Neuronal stem cell (in vitro differentiated cells): ENCODE data around the gene MARS1.

Experiments used
- DNase-seq: peaks from one replicate; pipeline ENCODE4 v3.0.0-alpha.2; 2013; ENCODE audit warnings: low spot score
- H2AFZ ChIP-seq: one replicate; pipeline ENCODE4 v1.6.1; 2013; ENCODE audit warnings: mild to moderate bottlenecking, low read length, inconsistent platforms
- H2AK5ac ChIP-seq: 2 replicates; pipeline ENCODE4 v1.6.1; 2013; ENCODE audit warnings: low read depth, mild to moderate bottlenecking, inconsistent platforms, low read length, moderate library complexity, mixed read lengths
- H2BK120ac ChIP-seq: 2 replicates; pipeline ENCODE4 v1.6.1; 2013; ENCODE audit warnings: low read depth, mild to moderate bottlenecking, inconsistent platforms, low read length, moderate library complexity, mixed read lengths
- H2BK12ac ChIP-seq: one replicate; pipeline ENCODE4 v1.6.1; 2013; ENCODE audit warnings: low read length, inconsistent platforms
- H2BK15ac ChIP-seq: 2 replicates; pipeline ENCODE4 v1.6.1; 2013; ENCODE audit warnings: mild to moderate bottlenecking, low read length, inconsistent platforms, mixed read lengths
- H2BK5ac ChIP-seq: one replicate; pipeline ENCODE4 v1.6.1; 2013; ENCODE audit warnings: inconsistent platforms, mild to moderate bottlenecking, low read length, moderate library complexity
- H3K14ac ChIP-seq: one replicate; pipeline ENCODE4 v1.6.1; 2013; ENCODE audit warnings: low read length, inconsistent platforms
- H3K18ac ChIP-seq: 2 replicates; pipeline ENCODE4 v1.6.1; 2013; ENCODE audit warnings: low read length, inconsistent platforms
- H3K23ac ChIP-seq: 2 replicates; pipeline ENCODE4 v1.6.1; 2013; ENCODE audit warnings: low read depth, mild to moderate bottlenecking, mixed read lengths, low read length, inconsistent platforms; ENCODE audit not compliant: poor library complexity
- H3K27ac ChIP-seq: replicated peaks from 3 replicates; pipeline ENCODE4 v1.5.1; 2013; ENCODE audit warnings: low read length, inconsistent platforms
- H3K27me3 ChIP-seq, 3 experiments: 2 replicates each; pipeline ENCODE4 v1.6.1; 2013; ENCODE audit warnings: low read length in 3 of 3, mild to moderate bottlenecking in 2 of 3, inconsistent platforms in 1 of 3, low read depth in 1 of 3, mixed read lengths in 1 of 3, moderate library complexity in 1 of 3; ENCODE audit not compliant: control insufficient read depth in 3 of 3, insufficient read depth in 3 of 3
- H3K36me3 ChIP-seq, 2 donors: replicated peaks in 1 of 2; 2 replicates each; pipeline ENCODE4 v1.6.1; 2013; ENCODE audit warnings: low read length in 2 of 2; ENCODE audit not compliant: control insufficient read depth in 2 of 2, insufficient read depth in 2 of 2
- H3K4ac ChIP-seq: 2 replicates; pipeline ENCODE4 v1.6.1; 2013; ENCODE audit warnings: inconsistent platforms, mild to moderate bottlenecking, low read length, moderate library complexity
- H3K4me1 ChIP-seq, 2 donors: 1 replicate in 1 of 2; 2 replicates in 1 of 2; pipeline ENCODE4 v1.6.1; 2013; ENCODE audit warnings: low read length in 2 of 2, low read depth in 1 of 2; ENCODE audit not compliant: control insufficient read depth in 2 of 2, insufficient read depth in 1 of 2
- H3K4me2 ChIP-seq: one replicate; pipeline ENCODE4 v1.6.1; 2013; ENCODE audit warnings: mild to moderate bottlenecking, low read length, inconsistent platforms; ENCODE audit not compliant: insufficient read depth, poor library complexity, severe bottlenecking
- H3K4me3 ChIP-seq, 2 donors: 2 replicates each; pipeline ENCODE4 v1.5.1; 2013; ENCODE audit warnings: low read length in 2 of 2, mild to moderate bottlenecking in 2 of 2, inconsistent platforms in 1 of 2, moderate library complexity in 1 of 2
- H3K79me1 ChIP-seq: one replicate; pipeline ENCODE4 v1.6.1; 2013; ENCODE audit warnings: low read depth, mild to moderate bottlenecking, inconsistent platforms, low read length, moderate library complexity
- H3K9ac ChIP-seq: one replicate; pipeline ENCODE4 v1.6.1; 2013; ENCODE audit warnings: mild to moderate bottlenecking, low read depth, low read length, inconsistent platforms; ENCODE audit not compliant: poor library complexity
- H3K9me3 ChIP-seq, 2 donors: replicated peaks in 1 of 2; 2 replicates each; pipeline versions ENCODE3 to v1.6.1; 2013; ENCODE audit warnings: low read length in 2 of 2, mild to moderate bottlenecking in 2 of 2, inconsistent platforms in 1 of 2, low read depth in 1 of 2, mixed read lengths in 1 of 2, moderate library complexity in 1 of 2; ENCODE audit not compliant: control insufficient read depth in 2 of 2, insufficient read depth in 1 of 2
- H4K8ac ChIP-seq: one replicate; pipeline ENCODE4 v1.6.1; 2013; ENCODE audit warnings: low read depth, mild to moderate bottlenecking, inconsistent platforms, low read length, moderate library complexity
- H4K91ac ChIP-seq: one replicate; pipeline ENCODE4 v1.6.1; 2013; ENCODE audit warnings: low read length, low read depth, mild to moderate bottlenecking, inconsistent platforms; ENCODE audit not compliant: poor library complexity
- WGBS, 2 donors: extraction: QIAGEN DNeasy Blood & Tissue Kit; methylation state at CpG; one replicate each; pipeline ENCODE4 v1.1.7; 2013; ENCODE audit warnings: missing lambda C conversion rate in 2 of 2, mixed read lengths in 1 of 2; ENCODE audit not compliant: insufficient read length in 2 of 2, insufficient replicate concordance in 1 of 2; ENCODE audit errors: extremely low coverage in 2 of 2; 5-methylcytosine and 5-hydroxymethylcytosine counted together

Gene MARS1

GRCh38 chr12:57459055-57459749 lies 28.7 kb upstream of the MARS1 start:
- H2BK120ac ChIP-seq, result no peak overlapping the region
- H2BK15ac ChIP-seq, result peak overlapping the region; percentile 38
- no peak overlapping the region for H4K8ac ChIP-seq
- no peak overlapping the region for H3K4ac ChIP-seq
- H3K27me3 ChIP-seq, result peaks cover 0 to 16% (median 0%) of the 10 kb centered on the region in 3 experiments
- peaks cover 31 to 36% of the 10 kb centered on the region in 2 donors for H3K4me1 ChIP-seq
- H3K14ac ChIP-seq, result no peak overlapping the region
- H4K91ac ChIP-seq, result no peak overlapping the region
- peak overlapping the region; percentile 73 for H3K18ac ChIP-seq
- no peak overlapping the region for H2BK5ac ChIP-seq
- no peak overlapping the region for H3K9ac ChIP-seq
- H3K4me3 ChIP-seq, result peak overlapping the region; percentile 49 to 78
- no peaks in the 10 kb centered on the region for H3K36me3 ChIP-seq
- peak; percentile 94 for DNase-seq
- H3K23ac ChIP-seq, result peak overlapping the region; percentile 68
- H2AK5ac ChIP-seq, result no peak overlapping the region
- peak overlapping the region; percentile 84 for H2AFZ ChIP-seq
- no CpG with 5 or more reads among the region's 24 CpGs for WGBS, 2 donors
- no peaks in the 10 kb centered on the region for H3K9me3 ChIP-seq
- H3K4me2 ChIP-seq, result peak overlapping the region; percentile 99
- H3K79me1 ChIP-seq, result peaks cover 2% of the 10 kb centered on the region
- no peak overlapping the region for H2BK12ac ChIP-seq
- H3K27ac ChIP-seq, result no peak overlapping the region

GRCh38 chr12:57459750-57460467 lies 28.0 kb upstream of the MARS1 start, which contains the start of gene GLI1:
Gene GLI1 (plus strand): TSS chr12:57459785. CDS start chr12:57463692, 3,907 bp downstream.
- Histone ChIP-seq H3K4ac (no peak within 1 kb of the TSS), H3K79me1 (peaks cover 2% of the 10 kb centered on the region), H3K27ac (no peak within 1 kb of the TSS), H2BK120ac (no peak within 1 kb of the TSS), H3K36me3 (no peaks in the 10 kb centered on the region), H2BK12ac (no peak within 1 kb of the TSS), H3K9ac (peak within 1 kb of the TSS; percentile 27), H2AFZ (peak within 1 kb of the TSS; percentile 84), H4K8ac (no peak within 1 kb of the TSS), H2BK15ac (peak within 1 kb of the TSS; percentile 39), H3K23ac (peak within 1 kb of the TSS; percentile 68), H3K14ac (no peak within 1 kb of the TSS), H3K27me3 (peaks cover 0 to 16% (median 0%) of the 10 kb centered on the region in 3 experiments), H4K91ac (no peak within 1 kb of the TSS), H2AK5ac (no peak within 1 kb of the TSS), H3K18ac (peak within 1 kb of the TSS; percentile 73), H3K4me3 (peak within 1 kb of the TSS; percentile 49 to 78), H3K9me3 (no peaks in the 10 kb centered on the region), H3K4me2 (peak within 1 kb of the TSS; percentile 99), H2BK5ac (no peak within 1 kb of the TSS), H3K4me1 (peaks cover 29 to 30% of the 10 kb centered on the region in 2 donors)
- no CpG with 5 or more reads among the region's 36 CpGs for WGBS, 2 donors
- no peak for DNase-seq

DNA sequence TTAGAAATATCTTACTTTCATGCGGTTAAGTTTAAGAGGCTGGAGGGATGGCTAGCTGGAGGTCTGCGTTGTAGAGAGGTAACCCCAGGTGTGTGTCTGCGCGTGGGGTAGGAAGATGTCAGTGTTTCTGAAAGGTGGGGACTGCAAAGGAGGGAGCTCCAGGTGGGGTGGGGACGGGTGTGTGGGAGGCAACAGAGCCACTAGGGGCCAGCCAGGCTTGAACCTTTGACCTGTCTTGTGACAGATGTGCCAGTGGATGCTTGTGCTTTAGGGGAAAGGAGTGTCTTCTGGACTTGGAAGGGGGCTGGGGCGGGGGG lies 27.4 kb upstream of the MARS1 start:
- H3K4ac ChIP-seq, result no peak overlapping the region
- no peak overlapping the region for H2AK5ac ChIP-seq
- peaks cover 24 to 25% of the 10 kb centered on the region in 2 donors for H3K4me1 ChIP-seq
- no peaks in the 10 kb centered on the region for H3K36me3 ChIP-seq
- no peak overlapping the region for H2BK120ac ChIP-seq
- H3K14ac ChIP-seq, result no peak overlapping the region
- H2AFZ ChIP-seq, result no peak overlapping the region
- no peak overlapping the region for H3K23ac ChIP-seq
- H4K8ac ChIP-seq, result no peak overlapping the region
- peak; percentile 30 for DNase-seq
- no CpG with 5 or more reads among the region's 6 CpGs for WGBS, 2 donors
- peak overlapping the region in 1 of 2 donors; percentile 49 for H3K4me3 ChIP-seq
- no peak overlapping the region for H4K91ac ChIP-seq
- no peak overlapping the region for H3K27ac ChIP-seq
- peak overlapping the region; percentile 39 for H2BK15ac ChIP-seq
- H3K9ac ChIP-seq, result peak overlapping the region; percentile 27
- peaks cover 0 to 18% (median 0%) of the 10 kb centered on the region in 3 experiments for H3K27me3 ChIP-seq
- peaks cover 2% of the 10 kb centered on the region for H3K79me1 ChIP-seq
- H2BK5ac ChIP-seq, result no peak overlapping the region
- no peak overlapping the region for H2BK12ac ChIP-seq
- no peak overlapping the region for H3K18ac ChIP-seq
- H3K9me3 ChIP-seq, result no peaks in the 10 kb centered on the region
- peak overlapping the region; percentile 58 for H3K4me2 ChIP-seq

- Histone ChIP-seq H3K36me3 (no peaks in the 10 kb centered on the region), H3K9me3 (no peaks in the 10 kb centered on the region), H3K4me2 (peak overlapping the region; percentile 58), H3K14ac (no peak overlapping the region), H3K23ac (peak overlapping the region; percentile 38), H2BK12ac (no peak overlapping the region), H4K91ac (no peak overlapping the region), H2BK5ac (no peak overlapping the region), H4K8ac (no peak overlapping the region), H3K79me1 (no peaks in the 10 kb centered on the region), H2AK5ac (no peak overlapping the region), H3K4me1 (peaks cover 20 to 24% of the 10 kb centered on the region in 2 donors), H3K27ac (no peak overlapping the region), H3K18ac (no peak overlapping the region), H3K4me3 (peak overlapping the region in 1 of 2 donors; percentile 49), H2BK120ac (no peak overlapping the region), H3K9ac (peak overlapping the region; percentile 27), H2BK15ac (peak overlapping the region; percentile 39), H3K4ac (no peak overlapping the region), H2AFZ (peak overlapping the region; percentile 72), H3K27me3 (peaks cover 0 to 14% (median 0%) of the 10 kb centered on the region in 3 experiments)
- DNase-seq, result peak; percentile 84
- no CpG with 5 or more reads among the region's 19 CpGs for WGBS, 2 donors
Observed at GRCh38 chr12:57460841-57461275, 27.0 kb upstream of the MARS1 start.
